ENCODE results near the gene TBX4. TPM values are rescaled to one million over a fixed set of nuclear protein-coding genes. Genes with fewer than 3 reads are reported as not detected.
"Not testable (repeated sequence)": the region's sequence is repeated elsewhere in the genome, so short reads cannot be mapped to it uniquely, and the experiment has no call there.

Gene TBX4
- total RNA-seq, 4 donors from 2014 or later = not detected

DNA sequence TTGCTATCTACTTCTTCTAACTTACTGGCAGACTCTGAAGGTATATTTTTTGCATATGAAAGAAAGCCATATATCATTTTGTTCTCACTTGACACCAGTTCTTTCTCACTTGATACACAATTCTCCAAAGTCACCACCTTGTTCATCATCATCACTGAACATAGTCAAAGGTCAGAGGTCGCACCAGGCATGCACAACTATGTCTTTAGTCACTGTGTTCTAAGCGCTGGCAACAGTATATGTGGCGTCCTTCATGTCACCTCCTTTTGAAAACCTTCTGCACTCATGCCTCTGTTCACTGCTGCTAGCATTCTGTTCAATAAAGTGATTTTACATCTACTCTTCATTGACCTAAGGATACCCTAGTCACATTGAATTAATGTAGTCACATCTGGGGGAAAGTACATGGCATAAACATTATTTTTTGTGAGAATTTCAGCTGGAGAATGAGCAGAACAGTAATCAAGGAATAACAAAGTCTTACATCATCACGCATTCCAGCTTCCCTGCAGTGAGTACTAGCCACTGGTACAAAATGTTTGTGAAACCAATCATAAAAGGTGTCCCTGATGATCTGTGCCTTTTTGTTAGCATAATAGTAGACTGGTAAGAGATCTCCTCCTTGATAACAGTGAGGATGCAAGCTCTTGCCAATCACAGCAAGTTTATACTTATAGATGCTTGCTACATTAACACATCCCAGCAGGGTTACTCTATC, 20.5 kb upstream of the TBX4 start:
- WGBS, 2 donors = 71 to 79% methylated on average over 4 of the region's 4 CpGs
- Histone ChIP-seq H3K27ac (no peak overlapping the region), H3K36me3 (no peaks in the 10 kb centered on the region), H3K4me3 (no peak overlapping the region), H3K9me3 (peaks cover 0 to 19% (median 3%) of the 10 kb centered on the region in 4 donors), H3K27me3 (peaks cover 0 to 5% of the 10 kb centered on the region in 2 donors), H3K4me1 (no peaks in the 10 kb centered on the region)
- no peak for TF ChIP-seq EP300 (IDR thresholded peaks at IDR 0.05)
- no peak for TF ChIP-seq POLR2A (IDR thresholded peaks at IDR 0.05)
- TF ChIP-seq, protein P1, sequence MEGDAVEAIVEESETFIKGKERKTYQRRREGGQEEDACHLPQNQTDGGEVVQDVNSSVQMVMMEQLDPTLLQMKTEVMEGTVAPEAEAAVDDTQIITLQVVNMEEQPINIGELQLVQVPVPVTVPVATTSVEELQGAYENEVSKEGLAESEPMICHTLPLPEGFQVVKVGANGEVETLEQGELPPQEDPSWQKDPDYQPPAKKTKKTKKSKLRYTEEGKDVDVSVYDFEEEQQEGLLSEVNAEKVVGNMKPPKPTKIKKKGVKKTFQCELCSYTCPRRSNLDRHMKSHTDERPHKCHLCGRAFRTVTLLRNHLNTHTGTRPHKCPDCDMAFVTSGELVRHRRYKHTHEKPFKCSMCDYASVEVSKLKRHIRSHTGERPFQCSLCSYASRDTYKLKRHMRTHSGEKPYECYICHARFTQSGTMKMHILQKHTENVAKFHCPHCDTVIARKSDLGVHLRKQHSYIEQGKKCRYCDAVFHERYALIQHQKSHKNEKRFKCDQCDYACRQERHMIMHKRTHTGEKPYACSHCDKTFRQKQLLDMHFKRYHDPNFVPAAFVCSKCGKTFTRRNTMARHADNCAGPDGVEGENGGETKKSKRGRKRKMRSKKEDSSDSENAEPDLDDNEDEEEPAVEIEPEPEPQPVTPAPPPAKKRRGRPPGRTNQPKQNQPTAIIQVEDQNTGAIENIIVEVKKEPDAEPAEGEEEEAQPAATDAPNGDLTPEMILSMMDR (IDR thresholded peaks at IDR 0.05) = no peak
- DNase-seq (ENCODE audit: low spot score in 2 of 2) = no peak

DNA sequence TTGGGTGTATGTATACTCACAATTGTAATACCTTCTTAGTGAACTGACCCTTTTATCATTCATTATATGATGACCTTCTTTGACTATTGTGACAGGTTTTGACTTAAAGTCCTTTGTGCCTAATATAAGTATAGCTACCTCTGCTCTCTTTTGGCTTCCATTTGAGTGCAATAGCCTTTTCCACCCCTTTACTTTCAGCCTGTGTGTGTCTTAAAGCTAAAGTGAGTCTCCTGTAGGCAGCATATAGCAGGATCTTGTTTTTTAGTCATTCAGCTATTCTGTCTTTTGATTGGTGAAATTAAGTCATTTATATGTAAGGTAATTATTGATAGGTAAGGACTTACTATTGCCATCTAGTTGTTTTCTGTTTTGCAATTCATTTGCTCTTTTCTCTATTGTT, 15.9 kb upstream of the TBX4 start:
- DNase-seq (ENCODE audit: low spot score in 2 of 2) = no peak
- TF ChIP-seq, protein P1 (IDR thresholded peaks at IDR 0.05) = no peak
- no peak for TF ChIP-seq POLR2A (IDR thresholded peaks at IDR 0.05)
- TF ChIP-seq EP300 (IDR thresholded peaks at IDR 0.05) = no peak

DNA sequence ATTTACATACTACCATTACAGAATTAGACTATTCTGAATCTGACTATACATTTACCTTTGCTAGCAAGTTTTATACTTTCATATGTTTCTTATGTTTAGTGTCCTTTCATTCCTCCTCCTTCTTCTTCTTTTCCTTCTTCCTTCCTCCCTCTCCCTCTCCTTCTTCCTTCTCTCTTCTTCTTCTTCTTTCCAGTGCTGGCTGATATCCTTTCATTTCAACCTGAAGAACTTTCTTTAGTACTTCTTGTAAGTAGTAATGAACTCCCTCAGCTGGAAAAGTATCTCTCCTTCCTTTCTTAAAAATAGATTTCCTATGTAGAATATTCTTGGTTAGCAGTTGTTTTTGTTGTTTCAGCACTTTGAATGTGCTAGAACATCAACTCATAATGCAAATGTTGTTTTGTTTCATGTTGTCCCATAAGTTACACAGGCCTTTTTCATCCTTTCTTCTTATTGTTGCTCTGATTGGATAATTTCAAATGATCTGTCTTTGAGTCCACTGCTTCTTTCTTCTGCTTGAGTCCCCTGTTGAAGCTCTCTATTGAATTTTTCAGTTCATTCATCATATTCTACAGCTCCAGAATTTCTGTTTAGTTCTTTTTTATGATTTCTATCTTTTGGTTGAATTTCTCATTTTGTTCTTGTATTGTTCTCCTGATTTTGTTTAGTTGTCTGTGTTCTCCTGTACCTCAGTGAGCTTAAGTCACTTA, 15.1 kb upstream of the TBX4 start:
- Histone ChIP-seq H3K27ac (no peak overlapping the region), H3K4me1 (no peaks in the 10 kb centered on the region), H3K36me3 (no peaks in the 10 kb centered on the region), H3K27me3 (no peaks in the 10 kb centered on the region), H3K4me3 (no peak overlapping the region), H3K9me3 (peaks cover 0 to 36% (median 3%) of the 10 kb centered on the region in 4 donors)
- no peak for DNase-seq (ENCODE audit: low spot score in 2 of 2)
- TF ChIP-seq POLR2A (IDR thresholded peaks at IDR 0.05) (no peak), EP300 (IDR thresholded peaks at IDR 0.05) (no peak)
- TF ChIP-seq, protein P1 (IDR thresholded peaks at IDR 0.05) = no peak

More for the DNA sequence above, 15.9 kb upstream of the TBX4 start:
- no peaks in the 10 kb centered on the region for H3K36me3 ChIP-seq
- peaks cover 0 to 36% (median 3%) of the 10 kb centered on the region in 4 donors for H3K9me3 ChIP-seq
- no peak overlapping the region for H3K27ac ChIP-seq
- no peaks in the 10 kb centered on the region for H3K4me1 ChIP-seq
- no peaks in the 10 kb centered on the region for H3K27me3 ChIP-seq
- H3K4me3 ChIP-seq = no peak overlapping the region

DNA sequence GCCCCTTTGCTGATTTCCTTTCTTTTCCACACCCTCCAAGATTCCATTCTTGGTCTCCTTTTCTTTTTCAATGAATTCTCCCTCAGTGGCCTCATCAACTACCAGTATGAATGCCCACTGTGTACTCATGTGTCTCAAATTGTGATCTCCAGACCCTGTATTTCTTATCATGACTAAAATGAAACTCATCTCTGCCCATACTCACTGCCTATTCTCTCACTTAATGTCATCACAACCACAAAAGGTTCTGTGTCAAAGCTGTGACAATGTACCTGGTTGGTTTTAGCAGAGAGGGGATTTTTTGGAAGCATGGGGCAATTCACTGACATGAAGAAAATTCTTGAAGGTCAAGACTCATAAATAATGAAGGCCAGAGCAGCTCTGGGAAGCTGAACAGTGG, 11.5 kb upstream of the TBX4 start:
- H3K9me3 ChIP-seq = peaks cover 0 to 26% (median 0%) of the 10 kb centered on the region in 4 donors
- peaks cover 0 to 13% of the 10 kb centered on the region in 2 donors for H3K27me3 ChIP-seq
- DNase-seq (ENCODE audit: low spot score in 2 of 2) = no peak
- H3K4me1 ChIP-seq = no peaks in the 10 kb centered on the region
- H3K36me3 ChIP-seq = no peaks in the 10 kb centered on the region
- no peak overlapping the region for H3K27ac ChIP-seq
- H3K4me3 ChIP-seq = no peak overlapping the region
- TF ChIP-seq EP300 (IDR thresholded peaks at IDR 0.05) (no peak), POLR2A (IDR thresholded peaks at IDR 0.05) (no peak)
- TF ChIP-seq, protein P1 (IDR thresholded peaks at IDR 0.05) = no peak

GRCh38 chr17:61441507-61441906, 10.7 kb upstream of the TBX4 start:
- H3K27me3 ChIP-seq = peaks cover 0 to 13% of the 10 kb centered on the region in 2 donors
- not testable (repeated sequence) for H3K4me3 ChIP-seq; H3K27ac ChIP-seq; H3K4me1 ChIP-seq; H3K36me3 ChIP-seq; DNase-seq (ENCODE audit: low spot score in 2 of 2)
- peaks cover 0 to 18% (median 0%) of the 10 kb centered on the region in 4 donors for H3K9me3 ChIP-seq
- WGBS, 2 donors = 96 to 97% methylated on average over 6 of the region's 6 CpGs
